ENCODE data around the gene TRMT11. TPM values are rescaled to one million over a fixed set of nuclear protein-coding genes. Genes with fewer than 3 reads are reported as not detected.

Gene TRMT11
- total and polyA plus RNA-seq, 2 of the 8 experiments (the other 6 are each of a cell fraction or from before 2014, with no cell fraction given): 19.7 to 32.4 TPM

GRCh38 chr6:126020305-126021050, 34.1 kb downstream of the TRMT11 start:
- no peak overlapping the region for H3K4me3 ChIP-seq (ENCODE audit: extremely low read depth in 1 of 4, insufficient read depth in 2 of 4, low read depth in 3 of 4, low read length in 4 of 4)
- no peak overlapping the region for H3K27ac ChIP-seq (ENCODE audit: low read depth, low read length)
- H2BK15ac ChIP-seq (ENCODE audit: low read length): no peak overlapping the region
- no peak overlapping the region for H4K91ac ChIP-seq (replicated peaks; ENCODE audit: insufficient read length, low read length)
- WGBS, 2 experiments (ENCODE audit: extremely low coverage in 1 of 2, insufficient coverage in 1 of 2, insufficient read length in 1 of 2, insufficient replicate concordance in 2 of 2, low coverage in 1 of 2, low lambda C conversion rate in 2 of 2, missing lambda C conversion rate in 1 of 2): 87 to 100% methylated on average over 4 to 5 of the region's 5 CpGs
- no peak overlapping the region for H3K4me2 ChIP-seq (ENCODE audit: insufficient read depth in 1 of 2, low read depth in 2 of 2, low read length in 2 of 2)
- no peak overlapping the region for H4K5ac ChIP-seq (ENCODE audit: insufficient read length, low read depth, low read length)
- ChIA-PET CTCF (ENCODE audit: partially characterized antibody) (interaction anchor here (0.6 to 1.5 kb wide), 3 partner anchors 13 to 95 kb away, joined by 3 read pairs; no protein-coding TSS in a partner anchor), POLR2A (ENCODE audit: partially characterized antibody) (no interaction called here)
- no peak overlapping the region for H4K8ac ChIP-seq (ENCODE audit: extremely low read depth, insufficient read depth, low read length)
- no peaks in the 10 kb centered on the region for H3K79me1 ChIP-seq (ENCODE audit: low read depth, low read length)
- no peak overlapping the region for H3K18ac ChIP-seq (ENCODE audit: extremely low read depth, low read length)
- no peak overlapping the region for H3K9ac ChIP-seq (replicated peaks in 1 of 4; ENCODE audit: extremely low read depth in 1 of 4, low read depth in 3 of 4, low read length in 3 of 4)
- H3K23me2 ChIP-seq (ENCODE audit: low read depth, low read length): no peaks in the 10 kb centered on the region
- no peak overlapping the region for H2BK20ac ChIP-seq (ENCODE audit: low read length)
- no peak for TF ChIP-seq RFX5 (IDR thresholded peaks at IDR 0.05; ENCODE audit: borderline replicate concordance, low read depth, low read length)
- TF ChIP-seq SP4 (IDR thresholded peaks at IDR 0.05; ENCODE audit: low read length): no peak
- TF ChIP-seq ATF2 (IDR thresholded peaks at IDR 0.05; ENCODE audit: low read length): no peak
- TF ChIP-seq GTF2F1 (IDR thresholded peaks at IDR 0.05; ENCODE audit: borderline replicate concordance, low read depth, low read length): no peak
- no peak for TF ChIP-seq RNF2 (IDR thresholded peaks at IDR 0.05; ENCODE audit: borderline replicate concordance, low read depth, low read length, missing control alignments, poor library complexity, severe bottlenecking)
- no peak for TF ChIP-seq RAD21 (IDR thresholded peaks at IDR 0.05 in 1 of 2, conservative IDR thresholded peaks at IDR 0.05 in 1 of 2; ENCODE audit: low read depth in 2 of 2, low read length in 2 of 2)
- no peak for TF ChIP-seq NRF1 (IDR thresholded peaks at IDR 0.05; ENCODE audit: low read depth, low read length)
- TF ChIP-seq BACH1 (IDR thresholded peaks at IDR 0.05; ENCODE audit: low read length): no peak
- TF ChIP-seq SRF (IDR thresholded peaks at IDR 0.05; ENCODE audit: low read depth, low read length): no peak
- no peak for TF ChIP-seq TBP (IDR thresholded peaks at IDR 0.05; ENCODE audit: low read depth, low read length)
- no peak overlapping the region for H3K14ac ChIP-seq (ENCODE audit: insufficient read length)
- no peak overlapping the region for H3K4ac ChIP-seq (replicated peaks; ENCODE audit: insufficient read length, low read depth, low read length)
- H4K20me1 ChIP-seq (replicated peaks in 1 of 2; ENCODE audit: control insufficient read depth in 1 of 2, insufficient read depth in 2 of 2, low read length in 2 of 2): no peaks in the 10 kb centered on the region
- FAIRE-seq (no peak), DNase-seq (ENCODE audit: low read depth in 1 of 2, low spot score in 2 of 2) (no peak)
- H3K4me1 ChIP-seq (replicated peaks in 1 of 4; ENCODE audit: control insufficient read depth in 3 of 4, insufficient read depth in 4 of 4, low read length in 3 of 4): no peaks in the 10 kb centered on the region
- no peak overlapping the region for H2BK12ac ChIP-seq (ENCODE audit: low read depth, low read length)
- H3K9me3 ChIP-seq (ENCODE audit: insufficient read depth in 2 of 2, low read depth in 1 of 2, low read length in 1 of 2): no peaks in the 10 kb centered on the region
- no peak overlapping the region for H3K56ac ChIP-seq (replicated peaks; ENCODE audit: insufficient read length, low read depth, low read length)
- H2BK5ac ChIP-seq (ENCODE audit: low read depth, low read length): no peak overlapping the region
- no peak overlapping the region for H2AK5ac ChIP-seq (ENCODE audit: low read depth, low read length)
- no peak overlapping the region for H3K23ac ChIP-seq (ENCODE audit: insufficient read length)
- no peak overlapping the region for H2AFZ ChIP-seq (ENCODE audit: low read length)
- H3K27me3 ChIP-seq (replicated peaks in 1 of 4; ENCODE audit: control insufficient read depth in 3 of 4, extremely low read depth in 1 of 4, insufficient read depth in 3 of 4, low read length in 3 of 4): no peaks in the 10 kb centered on the region
- no peaks in the 10 kb centered on the region for H3K79me2 ChIP-seq (ENCODE audit: control insufficient read depth in 1 of 2, insufficient read depth in 2 of 2, low read length in 2 of 2)
- peaks cover 4 to 72% (median 34%) of the 10 kb centered on the region in 4 experiments; a peak in 7 of 8 replicates for H3K36me3 ChIP-seq (ENCODE audit: control insufficient read depth in 2 of 4, insufficient read depth in 4 of 4, low read length in 3 of 4)
- no peak overlapping the region for H2BK120ac ChIP-seq (replicated peaks; ENCODE audit: low read depth, low read length)
